Central memory CD4-positive, alpha-beta T cell (primary cell): ENCODE data around the gene RAD52.

Experiments used
- DNase-seq: peaks from one replicate; pipeline ENCODE4 v3.0.0; 2022
- total RNA-seq, 3 experiments: gene quantifications; one replicate each; lab custom pipeline; 2026; lab: John Stamatoyannopoulos, UW

The RAD52 gene
- total RNA-seq: 9.9 to 24.7 (median 17.7) reads per million in 3 experiments

GRCh38 chr12:949453-950191, at the start of gene RAD52:
Gene RAD52, minus strand, starts transcription at chr12:949694. Its CDS starts 16,636 bp downstream, at chr12:933058.
- DNase-seq: peak; percentile 95

GRCh38 chr12:998020-998874, 48.8 kb upstream of the RAD52 start:
- no peak for DNase-seq

- no peak for DNase-seq
Measured at GRCh38 chr12:997505-997904, 48.0 kb upstream of the RAD52 start.

- DNase-seq: no peak
Measured at GRCh38 chr12:996881-997280, 47.4 kb upstream of the RAD52 start.

GRCh38 chr12:992647-993046, 43.2 kb upstream of the RAD52 start:
- DNase-seq: no peak

GRCh38 chr12:991350-992333, 42.1 kb upstream of the RAD52 start:
- DNase-seq: peak; percentile 40

- DNase-seq: peak; percentile 82
Measured at GRCh38 chr12:990661-991349, 41.3 kb upstream of the RAD52 start, which contains the start of gene ERC1. Gene ERC1, plus strand, starts transcription at chr12:991223. Its CDS starts 36,681 bp downstream, at chr12:1027904.

- peak; percentile 39 for DNase-seq
Measured at GRCh38 chr12:989751-990660, 40.5 kb upstream of the RAD52 start.

GRCh38 chr12:989051-989450, 39.6 kb upstream of the RAD52 start:
- DNase-seq: no peak

GRCh38 chr12:988646-989045, 39.2 kb upstream of the RAD52 start:
- DNase-seq: no peak

- DNase-seq: no peak
Measured at GRCh38 chr12:981961-982360, 32.5 kb upstream of the RAD52 start.

- DNase-seq: no peak
Measured at GRCh38 chr12:981176-981828, 31.8 kb upstream of the RAD52 start.

GRCh38 chr12:979349-979748, 29.9 kb upstream of the RAD52 start:
- no peak for DNase-seq

- DNase-seq: no peak
Measured at GRCh38 chr12:977156-977555, 27.7 kb upstream of the RAD52 start.

GRCh38 chr12:976644-977043, 27.1 kb upstream of the RAD52 start:
- DNase-seq: no peak

- no peak for DNase-seq
Measured at GRCh38 chr12:974271-974862, 24.9 kb upstream of the RAD52 start.

GRCh38 chr12:971991-972390, 22.5 kb upstream of the RAD52 start:
- no peak for DNase-seq

- DNase-seq: no peak
Measured at GRCh38 chr12:969821-970220, 20.3 kb upstream of the RAD52 start.

GRCh38 chr12:968545-968944, 19.1 kb upstream of the RAD52 start:
- no peak for DNase-seq

GRCh38 chr12:967641-968040, 18.1 kb upstream of the RAD52 start:
- DNase-seq: no peak
